Right lobe of liver (tissue), 6 donors: ENCODE measurements around the gene MGA. TPM values are rescaled to one million over a fixed set of nuclear protein-coding genes. Genes with fewer than 3 reads are reported as not detected.

Experiments
- ATAC-seq, 4 donors: fragments of 200-7000 bp; cut with Tn5 transposase; one replicate each; pipeline ENCODE4 v1.9.1; 2020; ENCODE audit warnings: mild to moderate bottlenecking in 4 of 4, moderate library complexity in 4 of 4
- DNase-seq, 3 donors: peaks; one replicate each; pipeline ENCODE4 v3.0.0-alpha.2; 2020
- H3K27ac ChIP-seq, 3 donors: fragments of 200-600 bp; one replicate each; pipeline ENCODE4 v1.8.0; 2022
- H3K27me3 ChIP-seq, 2 donors: fragments of 200-600 bp; one replicate each; pipeline ENCODE4 v1.8.0; 2022
- H3K36me3 ChIP-seq, 4 donors: fragments of 200-600 bp; sonication (generic) in 1 of 4; one replicate each; pipeline versions ENCODE4 v1.5.1 to v1.8.0; 2017 to 2022; ENCODE audit warnings: control low read depth in 1 of 4
- H3K4me1 ChIP-seq, 4 donors: fragments of 200-600 bp; sonication (generic) in 1 of 4; one replicate each; pipeline versions ENCODE4 v1.5.1 to v1.8.0; 2017 to 2022; ENCODE audit warnings: control low read depth in 1 of 4
- H3K4me3 ChIP-seq, 3 donors: fragments of 200-600 bp; one replicate each; pipeline ENCODE4 v1.8.0; 2022
- H3K9me3 ChIP-seq, 4 donors: fragments of 200-600 bp; sonication (generic) in 1 of 4; one replicate each; pipeline versions ENCODE4 v1.5.1 to v1.8.0; 2017 to 2022; ENCODE audit warnings: control low read depth in 1 of 4
- POLR2A ChIP-seq: fragments of 450-650 bp; IDR thresholded peaks from one replicate; pipeline ENCODE4 v1.6.1; 2017; ENCODE audit warnings: antibody characterized with exemption, mild to moderate bottlenecking
- WGBS: methylation state at CpG from one replicate; pipeline ENCODE4 v1.1.6; 2018; ENCODE audit warnings: low coverage, low lambda C conversion rate; ENCODE audit not compliant: insufficient coverage; ENCODE audit errors: missing lambda C conversion rate; 5-methylcytosine and 5-hydroxymethylcytosine counted together
- intact Hi-C, 2 donors: fragments of 100-400 bp; cut with DNase I; formaldehyde crosslinking; loops; one replicate each; pipeline versions ENCODE4 v1.11.2 to v1.14.1; 2022
- total RNA-seq, 6 experiments: library from RNA; depleted of rRNA in 2 of 6; stranded (reverse); fragments of >200 nt in 2 of 6; fragmentation: NEBNext Ultra II Directional in 3 of 6; extraction: Animal tissue kit (Norgen Biotek cat#: 25700) in 3 of 6; gene quantifications; one replicate each; pipeline versions ENCODE4 v1.1.0 to v1.2.4, GENCODE V29; 2016 to 2023
- TF ChIP-seq, protein P1 (sequence below), 4 donors: fragments of 200-600 bp in 3 of 4; fragments of 450-650 bp in 1 of 4; IDR thresholded peaks; one replicate each; pipeline versions ENCODE4 v1.5.1 to v1.8.0; 2016 to 2022; ENCODE audit warnings: antibody characterized with exemption in 4 of 4, mild to moderate bottlenecking in 2 of 4
- donor health status: DM: no; HTN: yes; CAD: no.
- donor health status: DM: no; HTN: no; CAD: no.
- donor health status: DM: no; HTN: no; CAD: no.
- donor health status: DM: no; HTN: yes; CAD: no.
- donor health status: DM: no; HTN: yes; CAD: no.

MGA gene
- total RNA-seq, 6 experiments from 2014 or later = 10.9 to 17.2 (median 12.1) TPM

DNA sequence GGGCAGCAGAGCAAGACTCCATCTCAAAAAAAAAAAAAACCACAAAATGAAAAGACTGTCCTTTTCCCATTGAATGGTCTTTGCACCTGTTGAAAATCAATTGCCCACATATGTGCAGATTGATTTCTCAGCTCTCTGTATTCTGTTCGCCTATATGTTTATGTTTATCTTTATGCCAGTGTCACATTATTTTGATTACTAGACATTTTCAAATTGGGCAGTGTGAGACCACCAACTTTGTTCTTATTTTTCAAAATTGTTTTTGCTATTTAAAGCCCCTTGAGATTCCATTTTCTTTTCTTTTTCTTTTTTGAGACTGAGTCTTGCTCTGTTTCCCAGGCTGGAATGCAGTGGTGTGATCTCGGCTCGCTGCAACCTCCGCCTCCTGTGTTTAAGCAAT, 18.5 kb downstream of the MGA start:
- ATAC-seq (no peak), DNase-seq (no peak)
- TF ChIP-seq, protein P1, sequence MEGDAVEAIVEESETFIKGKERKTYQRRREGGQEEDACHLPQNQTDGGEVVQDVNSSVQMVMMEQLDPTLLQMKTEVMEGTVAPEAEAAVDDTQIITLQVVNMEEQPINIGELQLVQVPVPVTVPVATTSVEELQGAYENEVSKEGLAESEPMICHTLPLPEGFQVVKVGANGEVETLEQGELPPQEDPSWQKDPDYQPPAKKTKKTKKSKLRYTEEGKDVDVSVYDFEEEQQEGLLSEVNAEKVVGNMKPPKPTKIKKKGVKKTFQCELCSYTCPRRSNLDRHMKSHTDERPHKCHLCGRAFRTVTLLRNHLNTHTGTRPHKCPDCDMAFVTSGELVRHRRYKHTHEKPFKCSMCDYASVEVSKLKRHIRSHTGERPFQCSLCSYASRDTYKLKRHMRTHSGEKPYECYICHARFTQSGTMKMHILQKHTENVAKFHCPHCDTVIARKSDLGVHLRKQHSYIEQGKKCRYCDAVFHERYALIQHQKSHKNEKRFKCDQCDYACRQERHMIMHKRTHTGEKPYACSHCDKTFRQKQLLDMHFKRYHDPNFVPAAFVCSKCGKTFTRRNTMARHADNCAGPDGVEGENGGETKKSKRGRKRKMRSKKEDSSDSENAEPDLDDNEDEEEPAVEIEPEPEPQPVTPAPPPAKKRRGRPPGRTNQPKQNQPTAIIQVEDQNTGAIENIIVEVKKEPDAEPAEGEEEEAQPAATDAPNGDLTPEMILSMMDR (IDR thresholded peaks at IDR 0.05) = no peak
- TF ChIP-seq POLR2A = no peak
- no peak overlapping the region for H3K27ac ChIP-seq
- no peak overlapping the region for H3K4me3 ChIP-seq
- peaks cover 0 to 5% (median 0%) of the 10 kb centered on the region in 4 donors for H3K4me1 ChIP-seq
- H3K27me3 ChIP-seq = no peaks in the 10 kb centered on the region
- 92% methylated on average over 4 of the region's 4 CpGs for WGBS
- no peaks in the 10 kb centered on the region for H3K9me3 ChIP-seq
- intact Hi-C loops = no loop called here
- H3K36me3 ChIP-seq = no peaks in the 10 kb centered on the region

DNA sequence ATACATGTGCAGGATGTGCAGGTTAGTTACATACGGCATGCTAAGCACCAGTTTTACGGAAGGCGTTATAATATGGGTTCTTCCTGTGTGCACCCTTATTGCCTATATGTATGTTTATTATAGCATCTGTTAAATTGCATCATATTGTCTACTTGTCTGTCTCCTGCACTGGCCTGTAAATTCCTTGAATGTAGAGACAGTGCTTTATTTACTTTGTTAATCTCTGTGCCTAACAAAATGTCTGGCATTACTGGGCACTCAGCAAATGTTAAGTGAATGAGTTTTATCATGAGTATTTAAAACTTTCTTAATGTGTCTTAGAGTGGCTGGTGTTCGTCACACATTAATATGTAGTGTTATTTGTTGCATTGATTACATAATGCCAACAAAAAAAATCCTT, 23.8 kb downstream of the MGA start:
- Histone ChIP-seq H3K4me3 (no peak overlapping the region), H3K9me3 (no peaks in the 10 kb centered on the region), H3K27ac (no peak overlapping the region), H3K4me1 (peaks cover 0 to 12% (median 0%) of the 10 kb centered on the region in 4 donors), H3K36me3 (no peaks in the 10 kb centered on the region), H3K27me3 (no peaks in the 10 kb centered on the region)
- DNase-seq = no peak
- WGBS = 96% methylated on average over 4 of the region's 4 CpGs
- intact Hi-C loops = no loop called here
- no peak for ATAC-seq
- TF ChIP-seq, protein P1 (IDR thresholded peaks at IDR 0.05) = no peak
- no peak for TF ChIP-seq POLR2A

DNA sequence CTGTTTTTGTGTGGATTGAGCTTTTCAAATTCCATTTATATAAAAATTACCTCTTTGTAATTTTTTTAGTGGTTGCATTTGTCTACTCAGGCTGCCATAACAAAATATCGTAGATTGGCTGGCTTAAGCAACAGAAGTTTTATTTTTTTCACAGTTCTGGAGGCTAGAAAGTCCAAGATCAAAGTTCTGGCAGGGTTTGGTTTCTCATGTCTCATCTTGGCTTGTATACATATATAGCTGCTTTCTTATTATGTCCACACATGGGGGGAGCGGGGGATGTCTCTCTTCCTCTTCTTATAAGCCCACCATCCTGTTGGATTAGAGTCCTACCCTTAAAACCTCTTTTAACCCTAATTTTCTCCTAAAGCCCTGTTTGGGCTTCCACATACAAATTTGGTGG, 28.5 kb downstream of the MGA start:
- Histone ChIP-seq H3K4me1 (peaks cover 0 to 14% (median 0%) of the 10 kb centered on the region in 4 donors), H3K9me3 (no peaks in the 10 kb centered on the region), H3K36me3 (no peaks in the 10 kb centered on the region), H3K27me3 (no peaks in the 10 kb centered on the region), H3K27ac (no peak overlapping the region), H3K4me3 (no peak overlapping the region)
- 81% methylated on average over 2 of the region's 2 CpGs for WGBS
- DNase-seq (no peak), ATAC-seq (no peak)
- TF ChIP-seq, protein P1 (IDR thresholded peaks at IDR 0.05) = no peak
- no peak for TF ChIP-seq POLR2A
- intact Hi-C loops = no loop called here

DNA sequence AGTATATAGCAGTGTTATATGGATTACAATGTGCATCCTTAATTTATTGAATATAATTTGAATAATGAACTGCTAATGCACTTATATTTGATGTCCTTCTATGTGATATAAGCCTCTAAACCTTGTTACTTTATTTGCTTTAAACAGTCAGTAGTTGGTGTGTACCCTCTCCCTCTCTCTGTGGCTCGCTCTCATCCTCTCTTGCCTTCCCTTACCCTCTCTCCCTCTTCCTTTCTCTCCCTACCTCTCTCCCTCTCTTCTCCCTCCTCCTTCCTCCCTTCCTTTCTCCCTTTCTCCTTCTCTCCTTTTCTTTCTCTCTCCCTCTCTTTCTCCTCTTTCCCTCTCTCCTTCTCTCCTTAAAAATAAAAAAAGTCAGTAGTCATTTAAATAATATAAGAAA, 28.9 kb downstream of the MGA start:
- Histone ChIP-seq H3K9me3 (no peaks in the 10 kb centered on the region), H3K36me3 (no peaks in the 10 kb centered on the region), H3K27me3 (no peaks in the 10 kb centered on the region), H3K4me3 (no peak overlapping the region), H3K27ac (no peak overlapping the region), H3K4me1 (peaks cover 0 to 11% (median 0%) of the 10 kb centered on the region in 4 donors)
- 100% methylated on average over 1 of the region's 1 CpG for WGBS
- ATAC-seq = no peak
- TF ChIP-seq, protein P1 (IDR thresholded peaks at IDR 0.05) = no peak
- no peak for TF ChIP-seq POLR2A
- no peak for DNase-seq
- intact Hi-C loops = no loop called here

- Histone ChIP-seq H3K27ac (no peak overlapping the region), H3K4me1 (peaks cover 0 to 8% (median 0%) of the 10 kb centered on the region in 4 donors), H3K27me3 (no peaks in the 10 kb centered on the region), H3K36me3 (no peaks in the 10 kb centered on the region), H3K9me3 (no peaks in the 10 kb centered on the region), H3K4me3 (no peak overlapping the region)
- 83% methylated on average over 1 of the region's 1 CpG for WGBS
- peak in 1 of 4 donors; percentile 28 for ATAC-seq
- DNase-seq = no peak
- intact Hi-C loops = no loop called here
- TF ChIP-seq POLR2A = no peak
- TF ChIP-seq, protein P1 (IDR thresholded peaks at IDR 0.05) = no peak
Measured at GRCh38 chr15:41689834-41690233, 29.6 kb downstream of the MGA start.
